GM21576 (cell line): ENCODE results near the gene HSPB2.
A peak's percentile ranks its signal among the peaks of the same experiment; 100 is the strongest.
"Not testable (repeated sequence)": the region's sequence is repeated elsewhere in the genome, so short reads cannot be mapped to it uniquely, and the experiment has no call there.

Source experiments
- ATAC-seq: cut with Tn5 transposase; IDR thresholded peaks from one replicate; pipeline ENCODE4 v1.9.1; 2021; ENCODE audit warnings: mild to moderate bottlenecking, moderate library complexity; ENCODE audit not compliant: unreplicated experiment

HSPB2 gene

GRCh38 chr11:111913031-111913861, 712 bp downstream of the HSPB2 start:
- no peak for ATAC-seq

GRCh38 chr11:111913997-111914396, 1.5 kb downstream of the HSPB2 start:
- ATAC-seq = no peak

GRCh38 chr11:111916768-111917167, 4.2 kb downstream of the HSPB2 start:
- ATAC-seq = no peak

GRCh38 chr11:111917312-111917711, 4.8 kb downstream of the HSPB2 start:
- no peak for ATAC-seq

GRCh38 chr11:111917788-111918187, 5.3 kb downstream of the HSPB2 start:
- no peak for ATAC-seq

- no peak for ATAC-seq
These were observed 6.1 kb downstream of the HSPB2 start, which contains the start of gene C11orf52 for GRCh38 chr11:111918390-111919256. Gene C11orf52, plus strand, starts transcription at chr11:111918913. Its CDS starts 60 bp downstream, at chr11:111918973.

GRCh38 chr11:111920908-111921307, 8.4 kb downstream of the HSPB2 start:
- ATAC-seq = no peak

GRCh38 chr11:111921541-111922230, 9.2 kb downstream of the HSPB2 start:
- no peak for ATAC-seq

GRCh38 chr11:111922803-111923202, 10.3 kb downstream of the HSPB2 start:
- ATAC-seq = no peak

GRCh38 chr11:111923351-111923788, 10.8 kb downstream of the HSPB2 start:
- ATAC-seq = no peak

- ATAC-seq = no peak
These were observed 11.4 kb downstream of the HSPB2 start for GRCh38 chr11:111923951-111924350.

GRCh38 chr11:111925953-111926352, 13.4 kb downstream of the HSPB2 start:
- ATAC-seq = no peak

- peak; percentile 91 for ATAC-seq
These were observed 14.2 kb downstream of the HSPB2 start for GRCh38 chr11:111926505-111927391.

- no peak for ATAC-seq
These were observed 17.9 kb downstream of the HSPB2 start for GRCh38 chr11:111930472-111930871.

GRCh38 chr11:111932611-111932950, 20.0 kb downstream of the HSPB2 start:
- ATAC-seq = no peak

- not testable (repeated sequence) for ATAC-seq
These were observed 20.6 kb downstream of the HSPB2 start for GRCh38 chr11:111933176-111933575.

- ATAC-seq = no peak
These were observed 21.3 kb downstream of the HSPB2 start for GRCh38 chr11:111933872-111934271.

- ATAC-seq = no peak
These were observed 21.8 kb downstream of the HSPB2 start for GRCh38 chr11:111934306-111934705.

- ATAC-seq = no peak
These were observed 22.9 kb downstream of the HSPB2 start for GRCh38 chr11:111935317-111936039.
